ENCODE results near the gene ARHGAP24. TPM values are rescaled to one million over a fixed set of nuclear protein-coding genes. Genes with fewer than 3 reads are reported as not detected.
A peak's percentile ranks its signal among the peaks of the same experiment; 100 is the strongest.

ARHGAP24 gene
- total RNA-seq, 1 experiment from 2014 or later: 2.1 TPM

DNA sequence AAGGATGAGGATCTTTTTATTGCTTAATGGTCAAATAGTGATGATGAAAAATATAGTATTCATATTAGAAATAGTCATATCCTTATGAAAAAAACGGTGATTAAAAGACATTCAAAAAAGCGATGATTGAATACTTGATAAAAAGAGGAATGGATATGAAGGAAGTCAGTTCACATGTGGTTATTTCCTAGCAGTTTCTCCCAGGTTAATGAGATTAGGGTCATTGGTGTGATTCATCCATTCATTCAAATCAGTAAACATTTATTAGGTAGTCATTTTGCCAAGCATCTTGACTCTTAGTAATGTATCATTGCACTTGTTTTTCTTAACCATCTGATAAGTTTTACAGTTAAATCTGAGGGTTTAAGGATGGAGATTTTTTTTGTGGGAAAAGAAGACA is 294.1 kb downstream of the ARHGAP24 start:
- TF ChIP-seq IRF2 (CRISPR knock-in tag; IDR thresholded peaks at IDR 0.05; ENCODE audit: borderline replicate concordance, low read depth): no peak
- Mint-ChIP-seq H3K27me3 (ENCODE audit: low read depth) (no peaks in the 10 kb centered on the region), H3K36me3 (no peaks in the 10 kb centered on the region), H3K4me3 (no peak overlapping the region), H3K27ac (no peak overlapping the region), H3K4me1 (peaks cover 53% of the 10 kb centered on the region), H3K9me3 (no peaks in the 10 kb centered on the region)
- ChIA-PET CTCF (no interaction called here), POLR2A (no interaction called here)
- ATAC-seq (no peak), DNase-seq (ENCODE audit: low spot score) (no peak)

- Mint-ChIP-seq H3K27me3 (ENCODE audit: low read depth) (no peaks in the 10 kb centered on the region), H3K9me3 (peaks cover 10% of the 10 kb centered on the region), H3K4me1 (peaks cover 53% of the 10 kb centered on the region), H3K4me3 (no peak overlapping the region), H3K27ac (no peak overlapping the region), H3K36me3 (no peaks in the 10 kb centered on the region)
- TF ChIP-seq, protein P1, sequence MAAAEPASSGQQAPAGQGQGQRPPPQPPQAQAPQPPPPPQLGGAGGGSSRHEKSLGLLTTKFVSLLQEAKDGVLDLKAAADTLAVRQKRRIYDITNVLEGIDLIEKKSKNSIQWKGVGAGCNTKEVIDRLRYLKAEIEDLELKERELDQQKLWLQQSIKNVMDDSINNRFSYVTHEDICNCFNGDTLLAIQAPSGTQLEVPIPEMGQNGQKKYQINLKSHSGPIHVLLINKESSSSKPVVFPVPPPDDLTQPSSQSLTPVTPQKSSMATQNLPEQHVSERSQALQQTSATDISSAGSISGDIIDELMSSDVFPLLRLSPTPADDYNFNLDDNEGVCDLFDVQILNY (CRISPR knock-in tag; IDR thresholded peaks at IDR 0.05): no peak
- TF ChIP-seq SP1 (CRISPR knock-in tag; conservative IDR thresholded peaks at IDR 0.05) (no peak), TCF7 (CRISPR knock-in tag; IDR thresholded peaks at IDR 0.05; ENCODE audit: low read depth) (no peak), CREB1 (CRISPR knock-in tag; IDR thresholded peaks at IDR 0.05) (no peak), TEAD1 (CRISPR knock-in tag; IDR thresholded peaks at IDR 0.05) (no peak), JAZF1 (CRISPR knock-in tag; IDR thresholded peaks at IDR 0.05) (no peak), NR3C1 (CRISPR knock-in tag; conservative IDR thresholded peaks at IDR 0.05; ENCODE audit: low read depth) (no peak), E2F1 (CRISPR knock-in tag; IDR thresholded peaks at IDR 0.05) (no peak), ZBTB21 (CRISPR knock-in tag; IDR thresholded peaks at IDR 0.05; ENCODE audit: borderline replicate concordance) (no peak), MXD4 (CRISPR knock-in tag; IDR thresholded peaks at IDR 0.05; ENCODE audit: borderline replicate concordance) (no peak), ZNF138 (CRISPR knock-in tag; conservative IDR thresholded peaks at IDR 0.05) (no peak), ZNF263 (CRISPR knock-in tag; IDR thresholded peaks at IDR 0.05; ENCODE audit: low read depth) (no peak), ZNF219 (CRISPR knock-in tag; IDR thresholded peaks at IDR 0.05; ENCODE audit: borderline replicate concordance) (no peak)
- TF ChIP-seq, protein P2, sequence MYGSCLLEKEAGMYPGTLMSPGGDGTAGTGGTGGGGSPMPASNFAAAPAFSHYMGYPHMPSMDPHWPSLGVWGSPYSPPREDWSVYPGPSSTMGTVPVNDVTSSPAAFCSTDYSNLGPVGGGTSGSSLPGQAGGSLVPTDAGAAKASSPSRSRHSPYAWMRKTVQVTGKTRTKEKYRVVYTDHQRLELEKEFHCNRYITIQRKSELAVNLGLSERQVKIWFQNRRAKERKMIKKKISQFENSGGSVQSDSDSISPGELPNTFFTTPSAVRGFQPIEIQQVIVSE (CRISPR knock-in tag; IDR thresholded peaks at IDR 0.05; ENCODE audit: borderline replicate concordance): no peak
- ATAC-seq (no peak), DNase-seq (ENCODE audit: low spot score) (no peak)
- POLR2A ChIA-PET: no interaction called here
- CTCF ChIA-PET: no interaction called here
Measured at GRCh38 chr4:85772470-85772869, 297.5 kb downstream of the ARHGAP24 start.

DNA sequence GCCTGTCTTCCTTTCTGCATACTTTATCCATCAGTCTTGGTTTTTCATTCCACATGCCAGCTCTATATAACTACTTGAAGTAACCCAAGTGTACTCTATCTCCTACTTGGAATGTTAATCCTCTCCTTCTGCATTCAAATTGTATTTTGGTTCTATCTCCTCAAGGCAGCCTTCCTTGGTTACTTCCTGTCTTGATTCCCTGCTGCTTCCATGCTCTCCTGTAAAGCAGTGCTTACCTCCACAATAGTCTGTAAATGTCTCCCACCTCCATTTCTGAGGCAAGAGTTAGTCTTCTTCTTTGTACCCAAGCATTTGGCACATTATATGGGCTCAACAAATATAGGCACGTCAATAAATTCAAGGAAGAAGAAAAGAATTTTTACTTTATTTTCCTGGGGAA is 298.4 kb downstream of the ARHGAP24 start:
- POLR2A ChIA-PET: no interaction called here
- Mint-ChIP-seq H3K36me3 (no peaks in the 10 kb centered on the region), H3K4me1 (peaks cover 56% of the 10 kb centered on the region), H3K9me3 (peaks cover 10% of the 10 kb centered on the region), H3K4me3 (no peak overlapping the region), H3K27ac (peak overlapping the region; percentile 29), H3K27me3 (ENCODE audit: low read depth) (no peaks in the 10 kb centered on the region)
- DNase-seq (ENCODE audit: low spot score): no peak
- peak; percentile 82 for ATAC-seq
- CTCF ChIA-PET: no interaction called here
- TF ChIP-seq ZNF396 (CRISPR knock-in tag; IDR thresholded peaks at IDR 0.05; ENCODE audit: borderline replicate concordance) (no peak), GRHL2 (CRISPR knock-in tag; IDR thresholded peaks at IDR 0.05; ENCODE audit: insufficient replicate concordance, severe bottlenecking) (no peak), IRF1 (CRISPR knock-in tag; IDR thresholded peaks at IDR 0.05) (no peak), IRF2 (CRISPR knock-in tag; IDR thresholded peaks at IDR 0.05; ENCODE audit: borderline replicate concordance, low read depth) (no peak), ZNF317 (CRISPR knock-in tag; IDR thresholded peaks at IDR 0.05; ENCODE audit: borderline replicate concordance, low read depth) (peak; percentile 91), FOXP1 (CRISPR knock-in tag; IDR thresholded peaks at IDR 0.05; ENCODE audit: borderline replicate concordance) (no peak), ZNF423 (CRISPR knock-in tag; IDR thresholded peaks at IDR 0.05) (peak; percentile 52; the same call in 1 of the 2 replicates), OVOL2 (CRISPR knock-in tag; IDR thresholded peaks at IDR 0.05; ENCODE audit: borderline replicate concordance) (no peak), HMGA2 (CRISPR knock-in tag; IDR thresholded peaks at IDR 0.05) (no peak), EMX1 (CRISPR knock-in tag; IDR thresholded peaks at IDR 0.05) (no peak), PRRX2 (CRISPR knock-in tag; IDR thresholded peaks at IDR 0.05) (no peak)
- TF ChIP-seq, protein P2 (CRISPR knock-in tag; IDR thresholded peaks at IDR 0.05; ENCODE audit: borderline replicate concordance): no peak
- TF ChIP-seq, protein P3, sequence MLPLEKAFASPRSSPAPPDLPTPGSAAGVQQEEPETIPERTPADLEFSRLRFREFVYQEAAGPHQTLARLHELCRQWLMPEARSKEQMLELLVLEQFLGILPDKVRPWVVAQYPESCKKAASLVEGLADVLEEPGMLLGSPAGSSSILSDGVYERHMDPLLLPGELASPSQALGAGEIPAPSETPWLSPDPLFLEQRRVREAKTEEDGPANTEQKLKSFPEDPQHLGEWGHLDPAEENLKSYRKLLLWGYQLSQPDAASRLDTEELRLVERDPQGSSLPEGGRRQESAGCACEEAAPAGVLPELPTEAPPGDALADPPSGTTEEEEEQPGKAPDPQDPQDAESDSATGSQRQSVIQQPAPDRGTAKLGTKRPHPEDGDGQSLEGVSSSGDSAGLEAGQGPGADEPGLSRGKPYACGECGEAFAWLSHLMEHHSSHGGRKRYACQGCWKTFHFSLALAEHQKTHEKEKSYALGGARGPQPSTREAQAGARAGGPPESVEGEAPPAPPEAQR (CRISPR knock-in tag; IDR thresholded peaks at IDR 0.05): 0 out of 2 replicates have a peak, but pooled peaks have one; percentile 43
